K562 (cell line): ENCODE results near the gene NONO.

Source experiments
- NKRF ChIP-seq: fragments of 450-650 bp; IDR thresholded peaks from 2 replicates; pipeline ENCODE4 v1.6.1; 2016; ENCODE audit warnings: borderline replicate concordance
- PCBP1 ChIP-seq: fragments of 200-400 bp; formaldehyde crosslinking; IDR thresholded peaks from 2 replicates; pipeline ENCODE4 v1.6.1; 2018; ENCODE audit warnings: mild to moderate bottlenecking, low read depth, low read length; ENCODE audit not compliant: poor library complexity, severe bottlenecking
- POLR2A ChIP-seq: fragments of 450-650 bp; conservative IDR thresholded peaks from 2 replicates; pipeline ENCODE4 v1.6.1; 2016
- RAD21 ChIP-seq, 2 experiments: fragments of 250-450 bp in 1 of 2; fragments of 450-650 bp in 1 of 2; sonication (Bioruptor Pico) in 1 of 2; formaldehyde crosslinking in 1 of 2; IDR thresholded peaks in 1 of 2; conservative IDR thresholded peaks in 1 of 2; 2 replicates each; pipeline versions ENCODE4 v1.4.0 to v1.8.0; 2020 to 2022; ENCODE audit warnings: mild to moderate bottlenecking in 2 of 2, moderate library complexity in 1 of 2
- SIN3A ChIP-seq, 2 experiments: fragments of 150-350 bp in 1 of 2; IDR thresholded peaks; 2 replicates each; pipeline ENCODE4 v1.6.1; 2011 to 2016; ENCODE audit warnings: borderline replicate concordance in 2 of 2, low read depth in 2 of 2, low read length in 2 of 2, mild to moderate bottlenecking in 2 of 2, moderate library complexity in 2 of 2; ENCODE audit not compliant: control insufficient read depth in 1 of 2
- TFAP4 ChIP-seq: sonication (generic); formaldehyde crosslinking; IDR thresholded peaks from 2 replicates; pipeline ENCODE4 v1.8.0; 2022; ENCODE audit warnings: missing genetic modification reagents, mild to moderate bottlenecking, moderate library complexity, borderline replicate concordance
- ZNF311 ChIP-seq: fragments of 250-450 bp; sonication (Bioruptor Pico); IDR thresholded peaks from 2 replicates; pipeline ENCODE4 v1.4.0; 2020; ENCODE audit warnings: mild to moderate bottlenecking, moderate library complexity
- ZNF589 ChIP-seq: fragments of 200-800 bp; sonication (Bioruptor generic); IDR thresholded peaks from 2 replicates; pipeline ENCODE4 v1.6.1; 2016; ENCODE audit warnings: low read depth, missing genetic modification characterization, missing compliant biosample characterization

- TF ChIP-seq NKRF = no peak
- TF ChIP-seq SIN3A (IDR thresholded peaks at IDR 0.05; ENCODE audit: borderline replicate concordance in 2 of 2, control insufficient read depth in 1 of 2, low read depth in 2 of 2, low read length in 2 of 2) = no peak
- TF ChIP-seq PCBP1 = no peak
- no peak for TF ChIP-seq RAD21 (CRISPR knock-in tag; conservative IDR thresholded peaks at IDR 0.05 in 1 of 2, IDR thresholded peaks at IDR 0.05 in 1 of 2)
- no peak for TF ChIP-seq TFAP4 (CRISPR knock-in tag)
- no peak for TF ChIP-seq ZNF589 (CRISPR knock-in tag)
- no peak for TF ChIP-seq ZNF311 (CRISPR knock-in tag)
- no peak for TF ChIP-seq POLR2A
Measured at GRCh38 chrX:71320126-71320525, 36.7 kb downstream of the NONO start.
